NCI-H1694 (cell line): ENCODE data around the gene NDC80.
"Not testable (repeated sequence)": the region's sequence is repeated elsewhere in the genome, so short reads cannot be mapped to it uniquely, and the experiment has no call there.

Experiments
- DNase-seq: peaks from one replicate; lab custom pipeline; 2025; lab: John Stamatoyannopoulos, UW

Gene NDC80

DNA sequence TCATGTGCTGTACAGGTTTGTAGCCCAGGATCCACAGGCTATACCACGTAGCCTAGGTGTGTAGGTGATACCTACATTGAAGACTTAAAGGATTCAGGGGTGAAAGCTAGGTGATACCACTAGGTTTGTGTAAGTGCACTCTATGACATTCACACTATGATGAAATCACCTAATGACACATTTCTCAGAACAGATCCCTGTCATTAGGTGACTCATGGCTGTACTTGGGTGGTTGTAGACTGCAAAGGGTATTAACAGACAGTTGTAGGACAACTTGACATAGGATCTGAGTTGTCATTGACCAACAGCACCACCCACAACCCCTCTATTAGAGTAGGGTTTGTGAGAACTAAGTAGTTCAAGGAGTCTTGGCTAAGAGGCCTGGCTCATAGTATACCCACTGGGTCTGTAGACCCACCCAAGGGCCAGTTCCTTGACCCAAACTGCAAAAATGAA, 56.5 kb downstream of the NDC80 start:
- no peak for DNase-seq

DNA sequence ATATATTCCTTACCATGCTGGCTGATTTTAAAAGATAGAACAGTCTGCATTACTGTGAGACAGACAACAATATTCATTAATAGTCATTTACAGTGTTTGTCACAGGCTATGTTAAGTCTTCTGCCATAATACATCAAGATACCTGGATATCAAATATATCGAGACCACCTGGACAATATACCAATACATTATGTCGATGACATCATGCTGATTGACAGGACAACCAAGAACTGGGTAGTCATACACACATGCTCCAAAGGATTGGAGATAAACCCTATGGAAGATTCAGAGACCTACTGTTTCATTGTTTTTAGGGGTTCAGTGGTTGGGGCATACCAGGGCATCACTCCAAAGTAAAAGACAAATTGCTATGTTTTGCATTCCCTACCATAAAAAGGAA, 57.6 kb downstream of the NDC80 start:
- DNase-seq: no peak

DNA sequence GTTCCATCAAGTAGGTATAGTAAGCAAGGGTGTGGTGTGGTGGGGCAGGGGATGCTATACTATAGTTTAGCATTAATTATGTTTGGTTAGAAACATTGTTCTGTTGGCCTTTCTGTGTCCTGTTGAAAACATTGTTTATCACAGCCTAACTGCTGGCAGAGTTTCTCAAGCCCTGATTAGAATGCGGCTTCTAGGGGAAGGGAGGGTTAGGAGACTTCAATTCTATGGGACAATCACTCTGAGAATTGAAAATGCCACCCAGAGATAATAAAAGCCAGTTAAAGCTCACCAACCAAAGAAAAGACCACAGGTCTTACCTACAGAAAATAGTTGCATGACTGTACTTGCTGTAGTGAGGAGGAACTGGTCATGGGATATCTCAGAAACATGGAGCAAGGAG, 64.2 kb downstream of the NDC80 start:
- no peak for DNase-seq

DNA sequence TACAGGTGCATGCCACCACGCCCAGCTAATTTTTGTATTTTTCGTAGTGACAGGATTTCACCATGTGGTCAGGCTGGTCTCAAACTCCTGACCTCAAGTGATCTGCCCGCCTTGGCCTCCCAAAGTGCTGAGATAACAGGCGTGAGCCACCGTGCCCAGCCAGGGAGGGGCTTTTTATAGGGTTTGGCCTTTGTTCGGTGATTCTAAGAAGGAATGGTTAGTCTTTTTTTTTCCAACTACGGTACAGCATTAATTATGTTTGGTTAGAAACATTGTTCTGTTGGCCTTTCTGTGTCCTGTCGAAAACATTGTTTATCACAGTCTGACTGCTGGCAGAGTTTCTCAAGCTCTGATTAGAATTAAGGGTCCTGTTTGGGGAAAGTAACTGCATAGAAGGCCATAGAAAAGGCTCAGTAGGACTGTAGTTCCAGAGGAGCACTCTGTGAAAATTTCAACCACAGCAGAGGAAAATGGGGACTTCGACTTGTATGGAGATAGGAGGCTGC, 64.8 kb downstream of the NDC80 start:
- DNase-seq: no peak

DNA sequence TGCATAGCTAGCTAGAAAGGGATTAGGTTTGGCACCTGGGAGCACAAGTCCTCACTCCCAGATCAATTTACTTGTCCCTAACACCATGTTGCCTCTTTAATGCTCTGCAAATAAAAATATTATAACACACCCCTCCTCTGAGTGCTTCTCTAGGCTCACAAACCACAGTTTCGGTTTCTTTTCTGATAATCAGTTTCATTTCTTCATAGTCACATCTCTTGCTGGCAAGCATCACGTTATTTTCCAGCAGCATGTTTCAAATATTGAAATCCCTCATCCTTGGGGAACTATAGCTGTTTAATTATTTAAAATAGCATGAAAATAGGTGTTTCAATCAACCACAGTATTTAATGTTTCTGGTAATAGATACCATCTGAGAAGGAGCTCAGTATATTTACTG, 70.3 kb downstream of the NDC80 start:
- DNase-seq: no peak

DNA sequence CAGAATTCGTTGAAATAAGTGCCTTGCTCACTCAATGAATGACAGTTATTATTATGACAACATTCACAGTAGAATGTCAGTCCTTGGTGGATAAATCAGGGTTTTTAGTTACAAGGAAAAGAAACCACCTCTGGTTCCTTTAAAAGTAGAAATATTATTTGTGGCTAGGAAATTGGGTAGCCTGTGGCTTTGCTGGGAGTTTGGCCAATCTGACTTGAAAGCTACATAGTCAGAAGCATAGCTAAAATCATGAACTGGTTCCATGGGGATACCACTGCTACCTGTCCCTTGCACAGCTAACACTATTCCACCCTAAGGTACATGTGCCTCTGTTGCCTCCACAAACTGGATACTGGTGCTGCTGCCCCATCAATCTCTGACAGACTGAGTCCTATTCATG, 71.4 kb downstream of the NDC80 start:
- no peak for DNase-seq

DNA sequence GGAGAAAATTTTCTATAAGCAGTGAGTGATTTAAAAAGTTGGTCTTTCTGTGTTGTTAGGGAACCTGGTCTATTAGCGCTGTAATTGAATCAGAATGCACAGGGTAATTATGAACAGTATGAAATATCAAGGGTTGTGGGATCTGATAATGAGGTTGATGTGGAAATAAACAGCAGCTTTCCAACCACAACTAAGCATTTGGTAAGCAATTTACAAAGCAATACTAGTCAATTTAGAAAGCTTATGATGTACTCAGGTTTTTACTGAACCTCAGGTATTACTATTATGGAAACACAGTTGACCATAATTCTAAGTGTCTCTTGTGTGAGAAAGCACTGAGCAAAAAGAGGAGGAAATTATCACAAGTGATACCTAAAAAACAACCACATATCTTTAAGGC, 73.2 kb downstream of the NDC80 start:
- DNase-seq: no peak

DNA sequence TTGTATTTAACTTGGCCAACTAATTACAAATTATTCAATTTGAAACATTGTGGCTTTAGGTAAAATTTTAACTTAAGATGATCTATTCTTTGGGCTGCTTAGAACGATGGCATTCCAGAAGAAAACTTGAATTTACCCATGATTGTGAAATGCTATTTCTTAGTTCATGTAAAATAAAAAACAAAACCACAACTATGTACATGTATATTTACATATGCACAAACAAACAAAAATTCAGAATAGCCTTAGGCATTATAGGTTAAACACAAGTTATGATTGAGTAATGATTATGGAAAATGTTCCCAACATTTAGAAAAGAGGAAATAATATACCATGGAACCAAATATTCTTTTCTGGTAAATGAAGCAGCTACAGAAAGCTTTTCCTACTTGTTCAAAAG, 80.6 kb downstream of the NDC80 start:
- no peak for DNase-seq

DNA sequence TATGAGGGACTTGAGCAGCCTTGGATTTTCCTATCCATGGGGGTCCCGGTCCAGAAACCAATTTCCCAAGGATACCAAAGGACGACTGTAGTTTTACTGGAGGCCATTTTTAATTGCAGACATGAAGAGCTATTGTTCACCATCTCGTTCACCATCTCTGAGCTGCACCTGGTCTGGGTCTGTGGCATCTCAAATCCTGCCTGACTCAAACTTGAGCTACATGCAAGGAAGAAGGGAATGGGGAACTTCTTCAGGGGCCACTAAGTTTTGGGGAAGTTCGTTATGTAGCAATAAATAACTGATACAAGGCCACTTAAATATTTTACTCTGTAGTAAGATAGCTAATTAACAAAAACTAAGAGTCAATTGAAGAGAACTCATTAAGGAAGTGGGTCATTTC, 82.1 kb downstream of the NDC80 start:
- DNase-seq: no peak

DNA sequence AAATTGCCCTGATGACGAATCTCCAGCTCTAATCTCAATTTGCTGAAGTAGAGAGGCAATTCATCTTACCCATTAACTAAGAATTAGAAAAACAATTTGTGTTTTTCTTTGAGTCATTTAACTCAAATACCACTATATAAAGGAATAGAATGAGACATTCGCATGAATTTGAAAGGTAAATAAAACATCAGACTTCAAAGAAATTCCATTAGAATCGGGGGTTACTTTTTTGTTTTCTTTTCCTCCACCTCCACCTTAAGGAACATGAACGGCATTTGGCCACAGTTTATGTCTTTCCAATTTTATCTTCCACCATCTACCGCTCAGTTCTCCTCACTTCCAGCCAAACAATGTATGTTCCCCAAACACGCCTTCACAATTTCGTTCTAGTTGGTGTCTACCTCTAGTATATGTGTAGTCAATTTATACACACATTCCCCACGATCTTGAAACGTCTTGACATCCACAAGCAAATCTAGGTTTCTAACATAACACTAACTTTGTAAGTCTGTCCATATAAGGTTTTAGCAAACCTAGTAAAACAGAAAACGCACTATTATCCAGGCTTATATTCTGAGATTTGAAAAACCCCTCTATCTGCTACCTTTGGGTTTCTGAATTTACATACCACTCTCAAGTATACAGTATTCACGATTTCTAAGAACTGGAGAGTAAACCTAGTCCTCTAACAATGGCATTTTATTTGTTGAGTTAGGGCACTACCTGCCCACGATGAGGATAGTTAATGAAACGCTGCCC, 83.0 kb downstream of the NDC80 start:
- no peak for DNase-seq

DNA sequence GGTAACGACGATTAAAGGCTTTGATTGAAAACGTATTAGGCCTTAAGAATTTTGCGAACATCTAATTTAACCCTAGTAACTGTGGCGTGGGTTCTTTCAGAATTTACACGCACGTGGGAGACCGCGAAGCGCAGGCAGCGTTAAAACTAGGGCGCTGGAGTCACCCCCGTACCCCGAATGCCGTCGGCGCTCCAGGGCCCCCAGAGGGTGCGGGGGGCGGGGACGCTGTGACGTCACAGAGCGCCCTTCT, 83.5 kb downstream of the NDC80 start:
- no peak for DNase-seq

DNA sequence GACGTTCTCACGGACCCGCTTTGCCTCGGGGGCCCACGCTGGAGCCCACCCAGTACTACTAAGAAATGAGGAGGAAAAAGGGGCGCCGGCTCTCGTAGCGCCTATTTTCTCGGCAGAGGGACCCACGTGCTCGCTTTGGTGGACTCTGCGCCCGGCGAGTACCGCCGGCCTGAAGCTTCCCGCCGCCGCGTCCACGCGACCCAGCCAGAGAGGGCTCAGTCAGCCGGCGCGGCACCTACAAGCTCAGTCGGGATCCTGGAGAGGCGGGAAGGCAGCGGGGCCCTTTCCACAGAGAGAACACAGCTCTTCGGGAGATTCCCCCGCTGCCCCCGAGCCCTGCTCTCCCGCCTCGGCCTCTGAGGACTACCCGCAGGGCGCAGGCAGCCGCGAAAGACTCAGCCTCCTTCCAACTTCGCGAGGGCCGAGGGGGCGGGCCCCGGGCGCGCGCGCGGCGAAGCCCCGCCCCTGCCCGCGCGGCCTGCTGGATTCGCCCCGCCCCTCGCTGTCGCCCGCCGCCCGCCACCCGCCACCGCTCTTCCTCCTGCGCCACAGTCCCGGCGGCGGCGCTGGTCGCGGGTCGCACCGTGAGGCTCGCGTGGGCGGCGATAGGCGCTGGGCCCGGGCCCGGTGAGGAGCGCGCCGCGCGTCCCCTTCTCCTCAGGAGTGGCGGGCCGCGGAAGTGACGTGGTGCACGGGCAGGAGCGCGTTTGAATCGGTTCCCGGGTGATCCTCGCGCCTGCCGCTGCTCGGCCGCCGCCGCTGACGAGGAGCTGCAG, 84.0 kb downstream of the NDC80 start, which contains the start of gene SMCHD1:
Gene SMCHD1, plus strand, starts transcription at position 549 of the 776 bp plus-strand sequence. CDS start 350 bp downstream, outside the sequence.
- peak; percentile 22 for DNase-seq

DNA sequence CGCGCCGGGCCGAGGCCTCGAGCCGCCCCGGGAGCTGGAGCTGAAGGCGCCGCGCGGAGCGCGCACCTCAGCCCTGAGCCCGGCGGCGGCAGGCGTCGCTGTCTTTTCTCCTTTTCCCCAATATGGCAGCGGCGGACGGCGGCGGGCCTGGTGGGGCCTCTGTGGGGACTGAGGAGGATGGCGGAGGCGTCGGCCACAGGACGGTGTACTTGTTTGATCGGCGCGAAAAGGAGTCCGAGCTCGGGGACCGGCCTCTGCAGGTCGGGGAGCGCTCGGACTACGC, 84.5 kb downstream of the NDC80 start:
- DNase-seq: no peak

DNA sequence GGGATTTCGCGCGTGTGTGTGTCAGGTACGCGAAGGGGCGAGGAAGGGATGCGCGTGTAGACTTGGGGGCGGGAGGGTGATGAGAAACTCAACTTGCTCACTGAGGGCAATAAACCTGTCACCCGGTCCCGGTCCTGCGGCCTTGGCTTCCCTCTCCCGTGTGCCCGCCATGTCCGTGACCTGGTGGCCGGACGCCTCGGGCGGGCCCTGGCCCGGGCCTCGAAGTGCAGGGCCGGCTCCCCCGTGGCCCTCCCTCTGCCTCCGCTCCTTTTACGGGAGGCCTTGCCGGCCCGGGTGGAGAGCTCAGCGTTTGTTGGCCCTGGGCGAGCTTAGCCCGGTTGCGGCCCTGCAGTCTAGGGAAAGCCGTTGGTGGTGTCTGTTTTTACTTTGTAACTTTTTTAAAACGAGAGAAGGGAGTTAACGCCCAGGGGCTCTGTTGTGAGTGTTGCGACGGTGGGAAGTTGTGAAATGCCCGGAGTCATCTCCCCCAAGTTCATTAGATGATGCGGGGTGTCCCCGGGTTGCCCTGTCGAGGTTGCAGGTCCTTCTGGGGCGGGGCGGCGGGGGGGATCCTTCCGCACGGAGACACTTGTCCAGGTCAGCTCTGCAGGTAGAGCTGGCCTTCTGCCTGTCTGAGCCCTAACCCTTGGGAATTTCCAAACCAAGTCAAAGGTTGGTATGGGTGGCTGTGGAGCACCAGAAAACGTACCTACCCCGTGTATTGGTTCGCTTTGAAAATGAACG, 85.1 kb downstream of the NDC80 start:
- no peak for DNase-seq

DNA sequence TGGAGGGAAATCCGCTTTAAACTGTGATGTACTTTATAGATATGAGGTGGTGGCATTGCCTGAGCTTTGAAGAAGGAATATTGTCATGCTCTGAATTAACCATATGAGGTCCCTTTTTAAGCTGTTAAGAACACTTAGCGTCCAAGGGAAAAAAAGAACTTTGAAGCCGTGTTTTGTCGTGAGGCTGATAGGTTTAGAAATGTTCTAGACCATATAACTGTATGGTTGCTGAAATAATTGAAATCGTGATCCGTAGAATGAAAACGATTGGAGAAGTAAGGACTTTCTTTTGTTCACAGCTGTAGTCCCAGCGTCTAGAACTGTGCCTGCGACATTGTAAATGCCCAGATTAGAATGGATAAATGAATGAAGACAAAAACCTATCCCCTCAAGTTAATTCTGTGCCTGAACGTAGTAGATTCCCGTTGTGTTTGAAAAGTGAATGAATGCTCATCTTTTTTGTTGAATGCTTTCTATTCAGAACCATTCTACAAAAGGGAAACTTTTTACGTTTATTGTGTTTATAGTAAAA, 85.7 kb downstream of the NDC80 start:
- no peak for DNase-seq

DNA sequence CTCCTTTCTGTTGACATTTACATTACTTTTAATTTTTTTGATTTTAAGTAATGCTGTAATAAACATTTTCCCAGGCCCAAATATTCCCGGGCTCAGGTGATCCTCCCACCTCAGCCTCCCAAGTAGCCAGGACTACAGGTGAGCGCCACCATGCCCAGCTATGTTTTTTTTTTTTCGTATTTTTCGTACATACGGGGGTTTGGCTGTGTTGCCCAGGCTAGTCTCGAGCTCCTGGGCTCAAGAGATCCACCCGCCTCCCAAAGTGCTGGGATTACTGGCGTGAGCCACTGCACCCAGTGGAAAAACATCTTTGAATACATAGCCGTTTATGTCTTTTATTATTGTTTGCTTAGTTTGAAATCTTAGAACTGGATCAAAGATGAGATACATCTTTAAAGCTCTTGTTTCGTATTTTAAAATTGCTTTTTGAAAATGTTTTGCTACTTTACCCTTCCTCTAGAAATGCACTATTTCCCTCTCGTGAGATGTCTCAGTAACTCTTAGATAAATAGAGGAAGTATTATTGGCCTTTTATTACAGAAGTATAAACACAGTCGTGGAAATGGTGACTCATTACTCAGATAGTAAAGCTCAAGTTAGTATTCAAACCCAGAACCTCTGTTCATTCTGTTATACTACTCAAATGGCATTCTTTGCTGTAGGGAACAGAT, 86.6 kb downstream of the NDC80 start:
- no peak for DNase-seq

DNA sequence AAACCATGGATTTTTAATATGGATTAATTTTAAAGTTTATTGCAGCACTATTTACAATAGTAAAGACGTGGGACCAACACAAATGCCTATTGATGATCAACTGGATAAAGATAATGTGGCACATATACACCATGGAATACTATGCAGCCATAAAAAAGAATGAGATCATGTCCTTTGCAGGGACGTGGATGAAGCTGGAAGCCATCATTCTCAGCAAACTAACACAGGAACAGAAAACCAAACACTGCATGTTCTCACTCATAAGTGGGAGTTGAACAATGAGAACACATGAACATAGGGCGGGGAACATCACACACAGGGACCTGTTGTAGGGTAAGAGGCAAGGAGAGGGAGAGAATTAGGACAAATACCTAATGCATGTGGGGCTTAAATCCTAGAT, 89.5 kb downstream of the NDC80 start:
- DNase-seq: not testable (repeated sequence)

DNA sequence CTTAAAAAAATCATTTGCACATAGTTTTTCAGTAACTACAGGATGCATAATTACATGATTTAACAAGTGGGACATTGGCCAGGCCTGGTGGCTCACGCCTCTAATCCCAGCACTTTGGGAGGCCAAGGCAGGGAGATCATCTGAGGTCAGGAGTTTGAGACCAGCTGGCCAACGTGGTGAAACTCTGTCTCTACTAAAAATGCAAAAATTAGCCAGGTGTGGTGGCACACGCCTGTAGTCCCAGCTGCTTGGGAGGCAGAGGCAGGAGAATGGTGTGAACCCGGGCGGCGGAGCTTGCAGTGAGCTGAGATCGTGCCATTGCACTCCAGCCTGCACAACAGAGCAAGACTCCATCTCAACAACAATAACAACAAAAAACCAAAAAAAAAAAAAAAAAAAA, 90.9 kb downstream of the NDC80 start:
- DNase-seq: not testable (repeated sequence)

DNA sequence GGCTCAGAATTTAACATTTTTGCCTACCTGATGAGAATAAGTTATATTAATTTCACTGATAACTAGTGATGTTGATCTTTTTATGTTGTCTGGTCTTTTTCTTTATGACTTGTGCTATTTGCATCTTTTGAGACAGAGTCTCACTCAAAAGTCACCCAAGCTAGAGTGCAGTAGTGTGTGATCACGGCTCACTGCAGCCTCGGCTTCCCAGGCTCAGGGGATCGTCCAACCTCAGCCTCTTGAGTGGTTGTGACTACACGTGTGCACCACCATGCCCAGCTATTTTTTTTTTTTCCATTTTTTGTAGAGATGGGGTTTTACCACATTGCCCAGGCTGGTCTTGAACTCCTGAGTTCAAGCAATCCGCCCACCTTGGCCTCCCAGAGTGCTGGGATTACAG, 91.6 kb downstream of the NDC80 start:
- no peak for DNase-seq
